Neuron (in vitro differentiated cells): ENCODE results near the gene MCC.

Source experiments
- H2AFZ ChIP-seq: one replicate; pipeline ENCODE4 v1.6.1; 2013; ENCODE audit warnings: low read depth, mild to moderate bottlenecking, inconsistent platforms, low read length, moderate library complexity
- H3K27me3 ChIP-seq: one replicate; pipeline ENCODE4 v1.6.1; 2013; ENCODE audit warnings: low read length; ENCODE audit not compliant: insufficient read depth
- H3K36me3 ChIP-seq: one replicate; pipeline ENCODE4 v1.6.1; 2013; ENCODE audit warnings: low read length; ENCODE audit not compliant: insufficient read depth
- H3K4me1 ChIP-seq: one replicate; pipeline ENCODE4 v1.6.1; 2013; ENCODE audit warnings: low read length; ENCODE audit not compliant: insufficient read depth
- H3K4me3 ChIP-seq: 2 replicates; pipeline ENCODE4 v1.5.1; 2013; ENCODE audit warnings: mild to moderate bottlenecking, low read length, moderate library complexity
- H3K9me3 ChIP-seq: one replicate; pipeline ENCODE4 v1.6.1; 2013; ENCODE audit warnings: low read length

Gene MCC

GRCh38 chr5:113132564-113132963, 355.7 kb downstream of the MCC start:
- no peaks in the 10 kb centered on the region for H3K9me3 ChIP-seq
- H3K4me1 ChIP-seq, result no peaks in the 10 kb centered on the region
- no peaks in the 10 kb centered on the region for H3K36me3 ChIP-seq
- H3K27me3 ChIP-seq, result no peaks in the 10 kb centered on the region
- no peak overlapping the region for H2AFZ ChIP-seq
- no peak overlapping the region for H3K4me3 ChIP-seq

GRCh38 chr5:113128641-113129330, 359.5 kb downstream of the MCC start:
- H3K4me3 ChIP-seq, result no peak overlapping the region
- no peaks in the 10 kb centered on the region for H3K4me1 ChIP-seq
- no peaks in the 10 kb centered on the region for H3K9me3 ChIP-seq
- H3K27me3 ChIP-seq, result no peaks in the 10 kb centered on the region
- no peak overlapping the region for H2AFZ ChIP-seq
- H3K36me3 ChIP-seq, result no peaks in the 10 kb centered on the region

- H2AFZ ChIP-seq, result no peak overlapping the region
- no peaks in the 10 kb centered on the region for H3K4me1 ChIP-seq
- no peaks in the 10 kb centered on the region for H3K27me3 ChIP-seq
- H3K36me3 ChIP-seq, result no peaks in the 10 kb centered on the region
- no peak overlapping the region for H3K4me3 ChIP-seq
- H3K9me3 ChIP-seq, result no peaks in the 10 kb centered on the region
Measured at GRCh38 chr5:113128082-113128481, 360.2 kb downstream of the MCC start.

GRCh38 chr5:113127021-113127420, 361.2 kb downstream of the MCC start:
- Histone ChIP-seq H3K27me3 (no peaks in the 10 kb centered on the region), H3K4me1 (no peaks in the 10 kb centered on the region), H3K36me3 (no peaks in the 10 kb centered on the region), H2AFZ (no peak overlapping the region), H3K9me3 (no peaks in the 10 kb centered on the region), H3K4me3 (no peak overlapping the region)

- H3K27me3 ChIP-seq, result no peaks in the 10 kb centered on the region
- H2AFZ ChIP-seq, result no peak overlapping the region
Measured at GRCh38 chr5:113125371-113125770, 362.9 kb downstream of the MCC start.

GRCh38 chr5:113124914-113125313, 363.3 kb downstream of the MCC start:
- Histone ChIP-seq H3K36me3 (no peaks in the 10 kb centered on the region), H3K27me3 (no peaks in the 10 kb centered on the region), H2AFZ (no peak overlapping the region), H3K4me3 (no peak overlapping the region), H3K4me1 (no peaks in the 10 kb centered on the region), H3K9me3 (no peaks in the 10 kb centered on the region)

More at GRCh38 chr5:113125371-113125770, 362.9 kb downstream of the MCC start:
- Histone ChIP-seq H3K4me1 (no peaks in the 10 kb centered on the region), H3K4me3 (no peak overlapping the region), H3K9me3 (no peaks in the 10 kb centered on the region), H3K36me3 (no peaks in the 10 kb centered on the region)

- Histone ChIP-seq H3K4me1 (no peaks in the 10 kb centered on the region), H3K9me3 (no peaks in the 10 kb centered on the region), H2AFZ (no peak overlapping the region), H3K27me3 (no peaks in the 10 kb centered on the region), H3K36me3 (no peaks in the 10 kb centered on the region), H3K4me3 (no peak overlapping the region)
Measured at GRCh38 chr5:113124265-113124664, 364.0 kb downstream of the MCC start.

GRCh38 chr5:113123618-113124017, 364.6 kb downstream of the MCC start:
- Histone ChIP-seq H3K36me3 (no peaks in the 10 kb centered on the region), H3K4me1 (no peaks in the 10 kb centered on the region)

GRCh38 chr5:113122053-113122452, 366.2 kb downstream of the MCC start:
- Histone ChIP-seq H3K4me1 (no peaks in the 10 kb centered on the region), H3K9me3 (no peaks in the 10 kb centered on the region), H3K36me3 (no peaks in the 10 kb centered on the region), H2AFZ (no peak overlapping the region), H3K27me3 (no peaks in the 10 kb centered on the region), H3K4me3 (no peak overlapping the region)

More at GRCh38 chr5:113123618-113124017, 364.6 kb downstream of the MCC start:
- H3K4me3 ChIP-seq, result no peak overlapping the region
- no peak overlapping the region for H2AFZ ChIP-seq
- H3K27me3 ChIP-seq, result no peaks in the 10 kb centered on the region
- no peaks in the 10 kb centered on the region for H3K9me3 ChIP-seq

GRCh38 chr5:113119246-113119924, 368.9 kb downstream of the MCC start:
- Histone ChIP-seq H3K27me3 (no peaks in the 10 kb centered on the region), H2AFZ (no peak overlapping the region), H3K4me1 (no peaks in the 10 kb centered on the region), H3K4me3 (no peak overlapping the region), H3K36me3 (no peaks in the 10 kb centered on the region), H3K9me3 (peaks cover 6% of the 10 kb centered on the region)

GRCh38 chr5:113118765-113119164, 369.5 kb downstream of the MCC start:
- no peaks in the 10 kb centered on the region for H3K4me1 ChIP-seq
- no peaks in the 10 kb centered on the region for H3K36me3 ChIP-seq
- H3K4me3 ChIP-seq, result no peak overlapping the region
- no peak overlapping the region for H2AFZ ChIP-seq
- no peaks in the 10 kb centered on the region for H3K27me3 ChIP-seq
- peaks cover 6% of the 10 kb centered on the region for H3K9me3 ChIP-seq

GRCh38 chr5:113118298-113118697, 370.0 kb downstream of the MCC start:
- no peaks in the 10 kb centered on the region for H3K36me3 ChIP-seq
- no peak overlapping the region for H3K4me3 ChIP-seq
- H3K27me3 ChIP-seq, result no peaks in the 10 kb centered on the region
- no peak overlapping the region for H2AFZ ChIP-seq
- peaks cover 6% of the 10 kb centered on the region for H3K9me3 ChIP-seq
- no peaks in the 10 kb centered on the region for H3K4me1 ChIP-seq

- Histone ChIP-seq H3K4me3 (no peak overlapping the region), H3K27me3 (no peaks in the 10 kb centered on the region), H3K9me3 (peaks cover 6% of the 10 kb centered on the region), H2AFZ (no peak overlapping the region), H3K36me3 (no peaks in the 10 kb centered on the region), H3K4me1 (no peaks in the 10 kb centered on the region)
Measured at GRCh38 chr5:113117543-113118115, 370.6 kb downstream of the MCC start.
